IMR-90 (cell line): ENCODE results near the gene DACT2. TPM values are rescaled to one million over a fixed set of nuclear protein-coding genes. Genes with fewer than 3 reads are reported as not detected.

Experiments
- ATAC-seq: fragments of 200-7000 bp; cut with Tn5 transposase; 2 replicates; pipeline ENCODE4 v1.9.1; 2020; ENCODE audit warnings: low read depth, mild to moderate bottlenecking, moderate library complexity
- BruUV-seq: library from RNA; stranded (reverse); fragments of 400-500 nt; replicated peaks from 2 replicates; lab custom pipeline; 2021; lab: Mats Ljungman, UMichigan
- CTCF ChIA-PET: fragments of 300-600 bp; formaldehyde crosslinking; extraction: SDS; loops from one replicate; lab custom pipeline; 2021; ENCODE audit warnings: antibody characterized with exemption; lab: Yijun Ruan, JAX
- POLR2A ChIA-PET: fragments of 300-600 bp; sonication (Branson Sonifier 250); formaldehyde crosslinking; loops from one replicate; lab custom pipeline; 2022; ENCODE audit warnings: antibody characterized with exemption; ENCODE audit not compliant: unreplicated experiment; lab: Charles Lee
- DNase-seq: peaks from one replicate; pipeline ENCODE4 v3.0.0; 2013
- H2AFZ ChIP-seq: replicated peaks from 2 replicates; pipeline ENCODE3; 2013; ENCODE audit warnings: low read length, mild to moderate bottlenecking; ENCODE audit not compliant: poor library complexity
- H2AK5ac ChIP-seq: 2 replicates; pipeline ENCODE4 v1.6.1; 2013; ENCODE audit warnings: low read depth, low read length, inconsistent platforms
- H2AK9ac ChIP-seq: replicated peaks from 2 replicates; pipeline ENCODE3; 2013; ENCODE audit warnings: mild to moderate bottlenecking, low read depth, low read length, moderate library complexity; ENCODE audit not compliant: poor library complexity
- H2BK120ac ChIP-seq: 2 replicates; pipeline ENCODE4 v1.6.1; 2013; ENCODE audit warnings: low read depth, low read length, inconsistent platforms
- H2BK15ac ChIP-seq: 3 replicates; pipeline ENCODE4 v1.6.1; 2013; ENCODE audit warnings: low read depth, low read length, inconsistent platforms
- H2BK20ac ChIP-seq: 2 replicates; pipeline ENCODE4 v1.6.1; 2013; ENCODE audit warnings: low read depth, mild to moderate bottlenecking, inconsistent platforms, low read length, moderate library complexity
- H2BK5ac ChIP-seq: 2 replicates; pipeline ENCODE4 v1.6.1; 2013; ENCODE audit warnings: mild to moderate bottlenecking, low read depth, low read length, inconsistent platforms; ENCODE audit not compliant: poor library complexity, severe bottlenecking
- H3K14ac ChIP-seq: replicated peaks from 2 replicates; pipeline ENCODE4 v1.6.1; 2013; ENCODE audit warnings: low read depth, low read length, inconsistent platforms
- H3K18ac ChIP-seq: 2 replicates; pipeline ENCODE4 v1.6.1; 2013; ENCODE audit warnings: low read depth, low read length, control low read depth
- H3K23ac ChIP-seq: 2 replicates; pipeline ENCODE4 v1.6.1; 2013; ENCODE audit warnings: low read depth, low read length, inconsistent platforms
- H3K27ac ChIP-seq: 2 replicates; pipeline ENCODE4 v1.5.1; 2013; ENCODE audit warnings: mild to moderate bottlenecking, control low read depth, low read length; ENCODE audit not compliant: insufficient read depth
- H3K27me3 ChIP-seq: 2 replicates; pipeline ENCODE4 v1.6.1; 2013; ENCODE audit warnings: low read length; ENCODE audit not compliant: control insufficient read depth, insufficient read depth
- H3K36me3 ChIP-seq: 2 replicates; pipeline ENCODE4 v1.6.1; 2013; ENCODE audit warnings: low read length, mixed read lengths; ENCODE audit not compliant: control insufficient read depth, insufficient read depth
- H3K4ac ChIP-seq: 2 replicates; pipeline ENCODE4 v1.6.1; 2013; ENCODE audit warnings: low read depth, low read length, inconsistent platforms
- H3K4me1 ChIP-seq: 2 replicates; pipeline ENCODE4 v1.6.1; 2013; ENCODE audit warnings: low read length, mixed read lengths; ENCODE audit not compliant: control insufficient read depth, insufficient read depth
- H3K4me2 ChIP-seq: 2 replicates; pipeline ENCODE4 v1.6.1; 2013; ENCODE audit warnings: low read depth, mild to moderate bottlenecking, control low read depth, low read length, moderate library complexity
- H3K4me3 ChIP-seq: 2 replicates; pipeline ENCODE4 v1.5.1; 2013; ENCODE audit warnings: low read depth, mild to moderate bottlenecking, control low read depth, low read length, moderate library complexity; ENCODE audit not compliant: insufficient read depth
- H3K56ac ChIP-seq: 2 replicates; pipeline ENCODE4 v1.6.1; 2013; ENCODE audit warnings: low read length, inconsistent platforms; ENCODE audit not compliant: insufficient read depth; ENCODE audit errors: extremely low read depth
- H3K79me1 ChIP-seq, 2 experiments: 2 replicates each; pipeline ENCODE4 v1.6.1; 2013; ENCODE audit warnings: low read length in 2 of 2, inconsistent platforms in 1 of 2, low read depth in 1 of 2
- H3K9ac ChIP-seq: 2 replicates; pipeline ENCODE4 v1.6.1; 2013; ENCODE audit warnings: low read depth, low read length, control low read depth
- H3K9me1 ChIP-seq: 2 replicates; pipeline ENCODE4 v1.6.1; 2013; ENCODE audit warnings: low read length, inconsistent platforms; ENCODE audit not compliant: insufficient read depth
- H3K9me3 ChIP-seq: 2 replicates; pipeline ENCODE4 v1.6.1; 2013; ENCODE audit warnings: low read length; ENCODE audit not compliant: control insufficient read depth, insufficient read depth
- H4K20me1 ChIP-seq: 2 replicates; pipeline ENCODE4 v1.6.1; 2013; ENCODE audit warnings: low read length, inconsistent platforms; ENCODE audit not compliant: insufficient read depth
- H4K5ac ChIP-seq: 2 replicates; pipeline ENCODE4 v1.6.1; 2013; ENCODE audit warnings: mild to moderate bottlenecking, low read depth, low read length, control low read depth
- H4K8ac ChIP-seq, 2 experiments: 2 replicates each; pipeline ENCODE4 v1.6.1; 2013; ENCODE audit warnings: low read depth in 2 of 2, low read length in 2 of 2, control low read depth in 1 of 2, inconsistent platforms in 1 of 2
- H4K91ac ChIP-seq: 2 replicates; pipeline ENCODE4 v1.6.1; 2013; ENCODE audit warnings: low read depth, low read length, inconsistent platforms; ENCODE audit not compliant: insufficient read depth
- BHLHE40 ChIP-seq: fragments of 150-350 bp; IDR thresholded peaks from 2 replicates; pipeline ENCODE4 v1.6.1; 2016; ENCODE audit warnings: mild to moderate bottlenecking, low read depth, low read length
- CEBPB ChIP-seq: IDR thresholded peaks from 2 replicates; pipeline ENCODE4 v1.6.1; 2012; ENCODE audit warnings: low read depth, low read length, improper control_type of control experiment
- FOS ChIP-seq: fragments of 150-350 bp; IDR thresholded peaks from 2 replicates; pipeline ENCODE4 v1.6.1; 2016; ENCODE audit warnings: low read depth, low read length
- MAFK ChIP-seq: IDR thresholded peaks from 2 replicates; pipeline ENCODE4 v1.6.1; 2012; ENCODE audit warnings: low read depth, low read length, improper control_type of control experiment
- MXI1 ChIP-seq: IDR thresholded peaks from 2 replicates; pipeline ENCODE4 v1.6.1; 2012; ENCODE audit warnings: low read depth, mild to moderate bottlenecking, low read length, moderate library complexity, borderline replicate concordance
- NFE2L2 ChIP-seq: fragments of 150-350 bp; IDR thresholded peaks from 2 replicates; pipeline ENCODE4 v1.6.1; 2016; ENCODE audit warnings: low read depth, mild to moderate bottlenecking, low read length
- POLR2A ChIP-seq: IDR thresholded peaks from 2 replicates; pipeline ENCODE4 v1.6.1; 2012; ENCODE audit warnings: mild to moderate bottlenecking, low read depth, low read length
- RAD21 ChIP-seq: IDR thresholded peaks from 2 replicates; pipeline ENCODE4 v1.6.1; 2012; ENCODE audit warnings: low read length, improper control_type of control experiment
- RCOR1 ChIP-seq: IDR thresholded peaks from 2 replicates; pipeline ENCODE4 v1.6.1; 2012; ENCODE audit warnings: mild to moderate bottlenecking, low read length, improper control_type of control experiment; ENCODE audit not compliant: insufficient replicate concordance
- WGBS, 2 experiments: methylation state at CpG; one replicate each; pipeline versions ENCODE4 v1.1.5 to v1.1.7; 2013; ENCODE audit warnings: missing lambda C conversion rate in 2 of 2; ENCODE audit not compliant: insufficient read length in 1 of 2; ENCODE audit errors: extremely low coverage in 2 of 2; 5-methylcytosine and 5-hydroxymethylcytosine counted together
- dilution Hi-C: fragments of 300-500 bp; cut with HindIII; formaldehyde crosslinking; loops from one replicate; pipeline ENCODE4 v1.14.3; 2018; ENCODE audit warnings: low sequenced_read_pairs; ENCODE audit not compliant: unreplicated experiment
- in situ Hi-C: fragments of 300-500 bp; cut with MboI; formaldehyde crosslinking; loops from 3 replicates; pipeline ENCODE4 v1.14.3; 2019; ENCODE audit warnings: low sequenced_read_pairs, inconsistent platforms, mixed read lengths
- intact Hi-C: fragments of 100-400 bp; cut with micrococcal nuclease; formaldehyde crosslinking; loops from 2 replicates; pipeline ENCODE4 v1.10.0; 2022
- polyA plus RNA-seq, 3 experiments: library from polyadenylated mRNA; depleted of rRNA; stranded (reverse); fragments of >200 nt; gene quantifications; 2 replicates each; pipeline ENCODE4 v1.2.3, GENCODE V29; 2012; ENCODE audit warnings: low replicate concordance in 1 of 3
- total RNA-seq: library from RNA; depleted of rRNA; stranded (reverse); fragments of >200 nt; gene quantifications from 2 replicates; pipeline ENCODE4 v1.2.3, GENCODE V29; 2012
- TF ChIP-seq, protein P1 (sequence below): fragments of 150-350 bp; IDR thresholded peaks from 2 replicates; pipeline ENCODE4 v1.6.1; 2016; ENCODE audit warnings: low read depth, mild to moderate bottlenecking, low read length, moderate library complexity, borderline replicate concordance

DACT2 gene
- total and polyA plus RNA-seq, 2 of the 4 experiments (the other 2 are of a cell fraction): not detected

- H3K14ac ChIP-seq: no peak overlapping the region
- no peak for DNase-seq
- intact Hi-C loops: no loop called here
- H3K27me3 ChIP-seq: no peaks in the 10 kb centered on the region
- CTCF ChIA-PET: no interaction called here
- H4K20me1 ChIP-seq: no peaks in the 10 kb centered on the region
- no peak overlapping the region for H2BK120ac ChIP-seq
- no peak overlapping the region for H2AK5ac ChIP-seq
- H4K5ac ChIP-seq: no peak overlapping the region
- H3K79me1 ChIP-seq: no peaks in the 10 kb centered on the region
- ATAC-seq: no peak
- H4K8ac ChIP-seq: no peak overlapping the region
- no peak overlapping the region for H3K56ac ChIP-seq
- no peak overlapping the region for H3K9ac ChIP-seq
- H2AK9ac ChIP-seq: no peak overlapping the region
- dilution Hi-C loops: no loop called here
- POLR2A ChIA-PET: no interaction called here
- H3K23ac ChIP-seq: no peak overlapping the region
- H4K91ac ChIP-seq: no peak overlapping the region
- in situ Hi-C loops: no loop called here
- H3K36me3 ChIP-seq: no peaks in the 10 kb centered on the region
- H3K4me2 ChIP-seq: no peak overlapping the region
- H2BK5ac ChIP-seq: no peak overlapping the region
- H3K9me3 ChIP-seq: peaks cover 38% of the 10 kb centered on the region
- no peaks in the 10 kb centered on the region for H3K4me1 ChIP-seq
- no peak overlapping the region for H3K4ac ChIP-seq
- H2BK15ac ChIP-seq: no peak overlapping the region
- WGBS, 2 experiments: 69% methylated on average over 2 of the region's 15 CpGs; no CpG with 5 or more reads in 1 of the 2 experiments
- H2AFZ ChIP-seq: no peak overlapping the region
- H3K27ac ChIP-seq: no peak overlapping the region
- no TSS peak for BruUV-seq
- TF ChIP-seq, protein P1, sequence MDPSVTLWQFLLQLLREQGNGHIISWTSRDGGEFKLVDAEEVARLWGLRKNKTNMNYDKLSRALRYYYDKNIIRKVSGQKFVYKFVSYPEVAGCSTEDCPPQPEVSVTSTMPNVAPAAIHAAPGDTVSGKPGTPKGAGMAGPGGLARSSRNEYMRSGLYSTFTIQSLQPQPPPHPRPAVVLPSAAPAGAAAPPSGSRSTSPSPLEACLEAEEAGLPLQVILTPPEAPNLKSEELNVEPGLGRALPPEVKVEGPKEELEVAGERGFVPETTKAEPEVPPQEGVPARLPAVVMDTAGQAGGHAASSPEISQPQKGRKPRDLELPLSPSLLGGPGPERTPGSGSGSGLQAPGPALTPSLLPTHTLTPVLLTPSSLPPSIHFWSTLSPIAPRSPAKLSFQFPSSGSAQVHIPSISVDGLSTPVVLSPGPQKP: no peak
- TF ChIP-seq BHLHE40: no peak
- TF ChIP-seq MAFK: no peak
- no peak for TF ChIP-seq RCOR1
- TF ChIP-seq CEBPB: no peak
- TF ChIP-seq MXI1: no peak
- TF ChIP-seq POLR2A: no peak
- TF ChIP-seq FOS: no peak
- no peak for TF ChIP-seq NFE2L2
- no peak for TF ChIP-seq RAD21
- H3K4me3 ChIP-seq: no peak overlapping the region
- H3K18ac ChIP-seq: no peak overlapping the region
- no peaks in the 10 kb centered on the region for H3K9me1 ChIP-seq
- H2BK20ac ChIP-seq: no peak overlapping the region
Measured at GRCh38 chr6:168258795-168259194, 60.8 kb downstream of the DACT2 start.
